Gastrocnemius medialis (tissue), 4 donors: ENCODE results near the gene NFKBIE. TPM values are rescaled to one million over a fixed set of nuclear protein-coding genes. Genes with fewer than 3 reads are reported as not detected.

Experiments
- ATAC-seq, 2 donors: fragments of 150-250 bp; one replicate each; pipeline ENCODE4 v1.9.1; 2016
- DNase-seq, 2 donors: peaks; one replicate each; pipeline ENCODE4 v3.0.0-alpha.2; 2019
- H3K27ac ChIP-seq, 4 donors: fragments of 200-600 bp; sonication (generic); 1 replicate in 1 of 4; 2 replicates in 3 of 4; pipeline ENCODE4 v1.5.1; 2016 to 2018; ENCODE audit warnings: mild to moderate bottlenecking in 2 of 4, moderate library complexity in 1 of 4
- H3K27me3 ChIP-seq, 3 donors: fragments of 200-600 bp; sonication (generic) in 2 of 3; 1 replicate in 1 of 3; 2 replicates in 2 of 3; pipeline versions ENCODE4 v1.5.1 to v1.6.0; 2016 to 2019; ENCODE audit warnings: mild to moderate bottlenecking in 1 of 3, moderate library complexity in 1 of 3
- H3K36me3 ChIP-seq, 2 donors: fragments of 200-600 bp; sonication (generic) in 1 of 2; one replicate each; pipeline ENCODE4 v1.5.1; 2017 to 2018
- H3K4me1 ChIP-seq, 2 donors: fragments of 200-600 bp; sonication (generic) in 1 of 2; one replicate each; pipeline ENCODE4 v1.5.1; 2016 to 2017; ENCODE audit warnings: mild to moderate bottlenecking in 2 of 2
- H3K4me3 ChIP-seq, 4 donors: fragments of 200-600 bp; sonication (generic) in 3 of 4; 1 replicate in 1 of 4; 2 replicates in 3 of 4; pipeline ENCODE4 v1.5.1; 2016 to 2019; ENCODE audit warnings: mild to moderate bottlenecking in 2 of 4
- H3K9me3 ChIP-seq, 3 donors: fragments of 200-600 bp; sonication (generic) in 2 of 3; 1 replicate in 1 of 3; 2 replicates in 2 of 3; pipeline ENCODE4 v1.5.1; 2016 to 2019
- CTCF ChIP-seq, 5 experiments: fragments of 450-650 bp in 3 of 5; fragments of 200-600 bp in 2 of 5; sonication (generic) in 2 of 5; IDR thresholded peaks in 4 of 5; conservative IDR thresholded peaks in 1 of 5; 1 replicate in 4 of 5; 2 replicates in 1 of 5; pipeline ENCODE4 v1.5.1; 2016 to 2019; ENCODE audit warnings: antibody characterized with exemption in 5 of 5, mild to moderate bottlenecking in 3 of 5, moderate library complexity in 3 of 5
- POLR2A ChIP-seq, 2 donors: fragments of 450-650 bp; IDR thresholded peaks; one replicate each; pipeline ENCODE4 v1.6.1; 2017; ENCODE audit warnings: antibody characterized with exemption in 2 of 2, mild to moderate bottlenecking in 2 of 2, moderate library complexity in 2 of 2
- in situ Hi-C, 4 donors: fragments of 200-750 bp; cut with MboI; loops; one replicate each; pipeline versions ENCODE4 v1.15.0 to v1.8.0; 2017; ENCODE audit warnings: low sequenced_read_pairs in 4 of 4
- intact Hi-C: fragments of 100-400 bp; cut with DNase I; formaldehyde crosslinking; loops from one replicate; pipeline ENCODE4 v1.15.1; 2023; ENCODE audit warnings: low total_unique reads
- total RNA-seq, 4 donors: library from RNA; depleted of rRNA; stranded (reverse); fragments of >200 nt; gene quantifications; one replicate each; pipeline versions ENCODE4 v1.1.0 to v1.2.3, GENCODE V29; 2016

NFKBIE gene
- total RNA-seq, 4 donors from 2014 or later = 4.1 to 11.1 (median 10.0) TPM

GRCh38 chr6:44292661-44293365 lies 27.5 kb upstream of the NFKBIE start:
- Histone ChIP-seq H3K9me3 (no peaks in the 10 kb centered on the region), H3K4me1 (peaks cover 11 to 15% of the 10 kb centered on the region in 2 donors), H3K36me3 (no peaks in the 10 kb centered on the region), H3K27ac (no peak overlapping the region), H3K27me3 (peaks cover 35 to 54% (median 40%) of the 10 kb centered on the region in 3 donors), H3K4me3 (no peak overlapping the region)
- DNase-seq = no peak
- no peak for ATAC-seq
- intact Hi-C loops = no loop called here
- no peak for TF ChIP-seq CTCF (IDR thresholded peaks at IDR 0.05 in 4 of 5, conservative IDR thresholded peaks at IDR 0.05 in 1 of 5)
- no peak for TF ChIP-seq POLR2A (IDR thresholded peaks at IDR 0.05)
- in situ Hi-C loops = no loop called here

GRCh38 chr6:44291841-44292240 lies 26.5 kb upstream of the NFKBIE start:
- TF ChIP-seq POLR2A (IDR thresholded peaks at IDR 0.05) = no peak
- no peak for TF ChIP-seq CTCF (IDR thresholded peaks at IDR 0.05 in 4 of 5, conservative IDR thresholded peaks at IDR 0.05 in 1 of 5)
- in situ Hi-C loops (no loop called here), intact Hi-C loops (no loop called here)
- Histone ChIP-seq H3K27ac (no peak overlapping the region), H3K36me3 (no peaks in the 10 kb centered on the region), H3K9me3 (no peaks in the 10 kb centered on the region), H3K27me3 (peaks cover 30 to 49% (median 30%) of the 10 kb centered on the region in 3 donors), H3K4me1 (peaks cover 8% of the 10 kb centered on the region in 2 donors), H3K4me3 (no peak overlapping the region)
- ATAC-seq = no peak
- DNase-seq = no peak

GRCh38 chr6:44289726-44290260 lies 24.4 kb upstream of the NFKBIE start:
- Histone ChIP-seq H3K27ac (no peak overlapping the region), H3K4me1 (no peaks in the 10 kb centered on the region), H3K4me3 (no peak overlapping the region), H3K27me3 (peaks cover 13 to 44% (median 22%) of the 10 kb centered on the region in 3 donors), H3K9me3 (no peaks in the 10 kb centered on the region), H3K36me3 (no peaks in the 10 kb centered on the region)
- no peak for TF ChIP-seq CTCF (IDR thresholded peaks at IDR 0.05 in 4 of 5, conservative IDR thresholded peaks at IDR 0.05 in 1 of 5)
- no peak for TF ChIP-seq POLR2A (IDR thresholded peaks at IDR 0.05)
- DNase-seq (no peak), ATAC-seq (no peak)
- in situ Hi-C loops (no loop called here), intact Hi-C loops (no loop called here)

- Histone ChIP-seq H3K36me3 (no peaks in the 10 kb centered on the region), H3K4me3 (no peak overlapping the region), H3K4me1 (no peaks in the 10 kb centered on the region), H3K27ac (no peak overlapping the region), H3K27me3 (peaks cover 17 to 33% (median 19%) of the 10 kb centered on the region in 3 donors), H3K9me3 (no peaks in the 10 kb centered on the region)
- DNase-seq = no peak
- TF ChIP-seq CTCF (IDR thresholded peaks at IDR 0.05 in 4 of 5, conservative IDR thresholded peaks at IDR 0.05 in 1 of 5) (no peak), POLR2A (IDR thresholded peaks at IDR 0.05) (no peak)
- intact Hi-C loops (no loop called here), in situ Hi-C loops (no loop called here)
- no peak for ATAC-seq
These were observed 21.4 kb upstream of the NFKBIE start for GRCh38 chr6:44286747-44287146.
